HS-27A (cell line): ENCODE results near the gene PTS.

Experiments used
- DNase-seq: peaks from one replicate; pipeline ENCODE4 v3.0.0-alpha.2; 2012; ENCODE audit warnings: low read depth, missing footprints

PTS gene

GRCh38 chr11:112222303-112222702 lies 3.9 kb upstream of the PTS start:
- DNase-seq = no peak

DNA sequence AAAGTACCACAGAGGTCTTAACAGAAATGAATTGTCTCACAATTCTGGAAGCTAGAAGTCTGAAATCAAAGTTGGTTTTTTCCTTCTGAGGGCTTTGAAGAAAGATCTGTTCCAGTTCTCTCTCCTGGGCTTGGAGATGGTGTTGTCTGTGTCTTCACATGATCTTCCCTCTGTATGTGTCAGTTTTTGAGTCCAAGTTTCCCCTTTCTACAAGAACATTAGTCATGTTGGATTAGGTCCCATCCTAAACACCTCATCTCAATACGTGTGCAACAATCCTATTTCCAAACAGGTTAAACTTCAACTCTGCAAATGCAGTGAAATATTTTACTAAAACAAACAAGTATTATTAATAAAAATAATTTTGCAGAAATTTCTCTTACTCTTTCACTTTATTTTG lies 3.1 kb upstream of the PTS start:
- no peak for DNase-seq

DNA sequence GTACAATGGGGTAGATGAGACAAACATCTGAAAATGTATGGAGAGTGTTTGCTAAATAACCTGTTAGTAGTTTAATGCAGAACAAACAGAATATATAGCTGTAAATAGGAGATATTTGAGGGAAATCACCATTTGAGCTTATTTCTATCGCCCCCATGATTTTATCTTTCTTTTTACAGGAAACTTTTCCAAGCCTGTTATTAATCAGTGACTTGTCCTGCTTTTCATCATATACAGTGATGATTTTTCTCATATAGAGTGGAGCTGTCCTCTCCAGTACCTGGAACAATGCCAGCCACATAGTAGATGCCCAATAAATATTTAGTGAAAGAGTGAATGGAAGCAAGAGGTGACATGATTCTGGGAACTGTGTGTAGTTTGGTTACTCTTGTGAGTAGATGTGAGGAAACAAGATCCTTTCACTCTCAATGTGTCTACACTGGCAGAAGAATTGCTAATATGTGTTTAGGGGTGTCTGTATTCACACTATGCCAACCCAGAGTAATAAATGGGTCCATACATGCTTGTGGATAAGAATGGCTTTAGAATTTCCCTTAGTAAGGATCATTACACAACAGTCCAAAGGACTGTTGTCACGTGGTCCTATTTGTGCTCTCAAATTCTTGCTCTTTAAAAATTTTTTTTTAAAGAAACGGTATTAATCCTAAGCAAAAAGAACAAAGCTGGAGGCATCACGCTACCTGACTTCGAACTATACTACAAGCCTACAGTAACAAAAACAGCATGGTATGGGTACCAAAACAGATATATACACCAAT lies 2.3 kb upstream of the PTS start:
- no peak for DNase-seq

DNA sequence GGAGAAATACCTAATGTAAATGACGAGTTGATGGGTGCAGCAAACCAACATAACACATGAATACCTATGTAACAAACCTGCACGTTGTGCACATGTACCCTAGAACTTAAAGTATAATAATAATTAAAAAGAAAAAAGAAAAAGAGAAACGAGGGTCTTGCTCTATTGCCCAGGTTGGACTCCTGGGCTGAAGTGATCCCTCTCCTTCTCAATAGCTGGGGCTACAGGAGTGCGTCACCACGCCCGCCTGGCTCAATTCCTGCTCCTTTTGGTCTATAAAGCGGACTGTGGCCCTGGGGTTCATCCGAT lies 521 bp upstream of the PTS start:
- no peak for DNase-seq

- DNase-seq = no peak
Observed at GRCh38 chr11:112226831-112227401, 688 bp downstream of the PTS start.

DNA sequence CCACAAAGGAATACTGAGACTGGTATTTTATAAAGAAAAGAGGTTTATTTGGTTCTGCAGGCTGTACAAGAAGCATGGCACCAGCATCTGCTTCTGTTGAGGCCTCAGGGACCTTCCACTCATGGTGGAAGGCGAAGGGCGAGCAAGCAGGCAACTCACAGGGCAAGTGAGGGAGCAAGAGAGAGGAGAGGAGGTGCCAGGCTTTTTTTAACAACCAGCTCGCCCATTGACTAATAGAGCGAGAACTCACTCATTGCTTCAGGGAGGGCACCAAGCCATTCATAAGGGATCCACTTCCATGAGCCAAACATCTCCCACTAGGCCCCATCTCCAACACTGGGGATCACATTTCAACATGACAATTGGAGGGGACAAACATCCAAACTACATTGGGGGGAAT lies 1.2 kb downstream of the PTS start:
- no peak for DNase-seq

GRCh38 chr11:112228706-112229105 lies 2.5 kb downstream of the PTS start:
- no peak for DNase-seq

DNA sequence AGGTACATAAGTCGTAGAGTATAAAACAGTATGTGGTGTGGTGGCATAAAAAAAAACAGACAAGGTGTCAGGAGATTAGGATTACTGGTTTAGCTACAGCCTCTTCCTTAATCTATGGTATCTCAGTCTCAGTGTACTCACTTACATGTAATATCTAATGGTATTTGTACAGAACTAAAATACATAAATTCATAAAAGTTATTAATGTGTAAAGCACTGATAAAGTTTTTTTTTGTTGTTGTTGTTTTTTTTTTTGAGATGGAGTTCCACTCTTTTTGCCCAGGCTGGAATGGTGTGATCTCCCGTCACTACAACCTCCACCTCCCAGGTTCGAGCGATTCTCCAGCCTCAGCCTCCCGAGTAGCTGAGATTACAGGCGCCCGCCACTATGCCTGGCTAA lies 2.9 kb downstream of the PTS start:
- DNase-seq = no peak

DNA sequence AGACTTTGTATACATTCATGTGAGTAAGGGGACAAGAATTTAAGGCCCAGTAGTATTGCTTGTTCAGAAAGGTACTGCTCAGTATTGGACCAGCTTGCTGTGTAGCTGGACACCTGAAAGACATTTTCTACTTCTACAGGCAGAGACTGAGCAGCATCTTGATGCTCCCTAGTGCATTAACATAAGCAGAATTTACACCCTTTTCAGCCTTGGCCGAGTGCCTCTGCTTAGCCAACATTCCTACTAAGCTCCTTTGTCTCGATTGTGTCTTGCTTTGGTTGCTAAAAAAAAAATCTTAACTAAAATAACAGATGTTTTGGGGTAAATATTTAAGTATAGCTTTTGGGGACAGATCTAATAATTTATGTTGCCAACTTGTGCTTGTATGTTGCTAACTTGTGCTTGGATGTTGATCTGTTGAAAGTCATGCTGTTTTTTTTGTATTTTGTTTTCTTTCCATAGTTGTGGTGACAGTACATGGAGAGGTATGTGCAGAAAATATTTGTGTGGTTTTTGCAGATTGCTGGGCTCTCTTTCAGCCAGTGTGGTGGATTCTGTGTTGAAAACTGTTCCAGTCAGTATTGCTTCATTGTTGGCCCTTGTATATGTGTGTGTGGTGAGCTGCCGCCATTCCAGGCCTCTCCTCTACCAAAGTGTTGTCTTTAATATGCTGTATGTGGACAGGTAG lies 3.7 kb downstream of the PTS start:
- DNase-seq = no peak

- DNase-seq = no peak
Observed at GRCh38 chr11:112231952-112232351, 5.7 kb downstream of the PTS start.

DNA sequence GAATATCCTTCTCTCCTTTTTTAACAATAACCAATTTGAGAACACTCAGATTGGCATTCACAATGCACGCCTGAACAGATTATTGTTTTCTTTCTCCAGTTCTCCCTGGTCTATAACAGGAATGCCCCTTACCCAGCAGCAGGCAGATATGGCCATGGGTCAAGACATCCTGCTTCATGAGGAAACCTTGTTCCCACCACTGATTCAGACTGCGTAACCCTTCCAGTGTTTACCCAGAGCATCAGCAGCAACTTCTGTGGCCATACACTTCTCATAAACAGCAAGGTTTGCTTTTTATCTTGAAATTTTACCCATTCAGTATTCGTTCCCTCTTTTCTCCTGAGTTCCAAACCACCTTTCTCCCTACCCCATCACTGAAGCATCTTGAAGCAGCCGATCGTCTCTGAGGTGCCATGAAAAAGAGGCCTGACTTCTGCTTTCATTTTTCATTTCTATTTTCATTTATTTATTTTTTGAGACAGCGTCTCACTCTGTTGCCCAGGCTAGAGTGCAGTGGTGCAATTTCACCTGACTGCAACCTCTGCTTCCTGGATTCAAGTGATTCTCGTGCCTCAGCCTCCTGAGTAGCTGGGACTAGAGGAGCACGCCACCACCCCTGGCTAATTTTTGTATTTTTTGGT lies 9.6 kb downstream of the PTS start:
- DNase-seq = no peak

DNA sequence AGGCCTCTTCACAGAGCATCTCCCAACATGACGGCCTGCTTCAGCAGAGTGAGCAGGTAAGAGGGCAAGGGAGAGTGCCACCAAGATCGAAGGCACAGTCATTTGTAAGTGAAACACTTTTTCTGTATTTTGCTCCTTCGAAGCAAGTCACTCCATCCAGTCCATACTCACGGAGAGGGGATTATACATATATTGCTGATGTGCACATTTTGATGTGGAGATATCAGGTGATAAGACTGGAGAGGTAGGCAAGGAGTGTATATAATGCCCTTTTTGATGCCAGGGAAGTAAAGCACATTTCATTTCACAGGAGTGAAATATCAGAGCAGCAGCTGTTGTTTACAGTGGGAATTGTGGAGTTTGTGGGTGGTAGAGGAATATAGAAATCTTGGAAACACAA lies 11.2 kb downstream of the PTS start:
- DNase-seq = no peak

- DNase-seq = no peak
Observed at GRCh38 chr11:112238041-112238440, 11.8 kb downstream of the PTS start.

DNA sequence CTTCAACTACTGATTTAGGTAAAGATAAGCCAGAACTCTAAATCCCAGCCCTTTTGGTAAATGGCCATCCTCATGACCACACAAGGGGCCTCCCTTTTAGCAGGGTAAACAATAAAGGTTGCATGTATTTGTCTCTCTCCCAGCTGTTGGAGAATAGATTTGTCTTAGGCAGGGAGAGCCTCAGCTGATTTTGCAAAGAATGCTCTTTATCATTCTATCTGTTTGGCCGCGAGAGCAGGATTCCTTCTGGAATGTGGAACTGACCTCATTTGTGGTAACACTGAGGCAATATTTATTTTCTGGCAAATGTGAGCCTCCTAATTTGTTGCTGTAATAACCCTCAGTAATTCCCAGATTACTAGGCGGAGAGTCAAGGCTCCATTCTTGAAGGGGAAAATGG lies 15.3 kb downstream of the PTS start:
- no peak for DNase-seq

DNA sequence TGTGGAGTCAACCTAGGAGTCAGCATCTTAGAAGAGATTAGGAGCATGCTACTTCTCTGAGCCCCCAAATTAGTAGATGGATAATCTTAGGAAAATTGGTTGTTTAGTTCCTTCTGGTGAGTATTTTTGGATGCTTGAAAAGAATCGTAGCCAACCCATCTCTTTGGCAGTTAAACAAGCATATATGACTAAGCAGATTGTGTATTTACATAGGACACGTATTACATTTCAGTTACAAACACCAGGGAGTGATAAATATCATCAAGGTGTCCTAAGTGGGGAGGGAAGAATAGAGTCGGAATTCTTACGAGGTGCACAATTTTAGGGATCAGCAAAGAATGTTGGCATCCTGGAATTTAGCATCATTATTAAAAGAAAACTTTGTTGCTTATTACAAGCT lies 21.0 kb downstream of the PTS start:
- DNase-seq = no peak

DNA sequence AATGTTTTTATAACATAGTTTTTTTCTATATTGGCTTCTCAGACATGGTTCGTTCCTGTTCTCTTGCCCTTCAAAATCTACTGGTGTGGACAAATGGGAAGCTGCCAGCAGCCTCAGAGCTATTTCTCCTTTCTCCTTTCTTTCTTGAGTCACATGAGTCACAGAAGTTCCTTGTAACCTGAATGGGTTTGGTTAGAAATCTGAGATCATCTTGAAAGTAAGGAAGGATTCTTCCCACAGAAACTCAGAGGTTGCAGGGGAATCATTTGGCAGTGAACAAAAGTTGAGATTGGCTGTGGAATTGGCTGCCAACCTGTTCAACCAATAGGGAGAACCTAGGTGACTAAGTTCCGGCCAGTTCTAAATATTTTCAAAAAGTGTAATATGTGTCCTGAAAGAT lies 22.0 kb downstream of the PTS start:
- no peak for DNase-seq

GRCh38 chr11:112249871-112250610 lies 23.8 kb downstream of the PTS start:
- DNase-seq = no peak

DNA sequence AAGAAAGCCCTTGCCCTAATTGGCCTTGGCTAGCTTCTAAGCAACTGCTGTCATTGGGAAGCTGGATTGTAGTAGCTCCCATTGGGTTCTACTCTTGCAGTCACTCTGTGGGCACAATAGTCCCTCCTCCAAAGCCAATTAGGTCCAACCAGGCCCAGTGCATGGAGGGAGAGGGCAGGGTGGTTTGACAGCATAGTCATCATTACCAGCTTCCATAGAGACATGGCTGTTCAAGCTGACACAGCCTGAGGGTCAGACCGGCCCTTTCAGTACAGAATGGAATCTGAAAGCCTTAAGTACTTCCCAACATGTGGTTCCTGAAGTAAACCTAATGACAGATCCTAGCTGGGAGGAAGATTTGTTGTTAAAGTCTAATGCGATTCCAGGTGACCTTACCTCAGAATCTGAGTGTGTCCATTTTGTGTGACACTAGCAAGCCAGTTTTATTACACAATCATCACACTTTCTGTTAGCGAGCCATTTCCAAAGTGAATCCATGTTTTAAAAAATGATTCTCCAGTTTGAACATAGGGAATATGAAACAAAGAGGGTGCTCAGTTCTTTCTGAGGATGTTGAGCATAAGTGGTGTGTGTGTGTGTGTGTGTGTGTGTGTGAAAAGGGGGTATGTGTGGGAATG lies 27.5 kb downstream of the PTS start:
- no peak for DNase-seq

- no peak for DNase-seq
Observed at GRCh38 chr11:112255067-112255720, 29.0 kb downstream of the PTS start.

DNA sequence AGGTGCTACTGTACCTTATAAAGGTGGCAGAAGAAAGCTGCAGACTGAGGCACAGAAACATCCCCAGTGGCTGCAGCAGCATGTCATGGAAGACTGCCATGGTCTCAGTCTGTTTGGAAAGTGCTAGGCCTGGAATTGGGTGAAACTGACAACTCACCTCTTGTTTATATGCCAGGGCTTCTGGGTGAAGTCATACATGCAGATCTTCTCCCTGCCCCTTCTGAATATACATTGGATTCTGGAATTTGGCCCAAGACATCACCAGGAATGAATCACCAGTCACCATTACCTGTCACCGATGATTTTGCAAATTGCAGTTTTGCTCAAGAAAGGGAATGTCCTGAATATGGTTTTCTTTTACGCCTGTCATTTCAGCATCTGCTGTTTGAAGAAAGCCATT lies 34.3 kb downstream of the PTS start, which contains the start of gene PLET1:
PLET1 (minus strand) TSS at position 371 of the 400 bp plus-strand sequence; CDS start at position 100, 271 bp downstream.
- DNase-seq = no peak

DNA sequence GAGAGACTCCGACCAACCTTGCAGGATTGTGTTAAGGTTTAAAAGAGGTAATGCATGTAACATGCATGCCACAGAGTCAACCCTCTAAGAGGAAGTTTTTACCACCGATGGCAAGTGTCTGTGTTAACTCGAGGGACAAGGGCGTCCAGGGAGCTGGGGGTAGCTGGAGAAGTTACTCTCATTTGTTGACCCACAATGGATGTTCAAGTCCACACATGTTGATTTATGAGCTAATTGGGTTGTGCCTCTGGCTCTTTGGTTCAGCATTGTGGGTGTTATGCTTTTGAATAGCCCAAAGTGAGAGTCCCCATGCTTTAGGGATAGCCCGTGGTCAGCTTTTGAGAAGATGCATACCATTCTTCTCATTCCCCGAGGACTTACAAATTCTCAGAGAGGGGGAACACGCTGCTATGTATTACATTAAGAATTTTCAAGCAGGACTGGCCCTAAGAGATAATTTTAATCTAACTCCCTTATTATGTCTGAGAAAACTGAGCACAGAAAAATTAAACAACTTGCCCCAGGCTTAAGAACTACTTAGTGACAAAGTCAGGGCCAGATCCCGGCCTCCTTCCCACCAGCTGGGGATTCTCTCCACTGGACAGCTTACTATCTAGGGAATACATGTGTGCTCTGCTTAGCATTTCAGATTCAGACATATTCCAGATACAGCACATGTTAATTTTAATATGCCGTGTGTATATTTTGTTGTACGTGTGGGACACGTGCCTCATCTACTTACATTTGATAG lies 39.6 kb downstream of the PTS start:
- no peak for DNase-seq
